AG09309 (cell line): ENCODE data around the gene AXIN2.

Source experiments
- DNase-seq: peaks from one replicate; pipeline ENCODE4 v3.0.0-alpha.2; 2010; ENCODE audit warnings: low read depth
- H3K4me3 ChIP-seq: 2 replicates; pipeline ENCODE4 v1.5.1; 2011; ENCODE audit warnings: mild to moderate bottlenecking, low read depth, low read length, moderate library complexity; ENCODE audit not compliant: control insufficient read depth
- TF ChIP-seq, protein P1 (sequence below): IDR thresholded peaks from 2 replicates; pipeline ENCODE4 v1.5.1; 2011; ENCODE audit warnings: mild to moderate bottlenecking, low read depth, low read length, inconsistent platforms; ENCODE audit not compliant: insufficient read depth, control insufficient read depth; ENCODE audit errors: missing control alignments

AXIN2 gene

DNA sequence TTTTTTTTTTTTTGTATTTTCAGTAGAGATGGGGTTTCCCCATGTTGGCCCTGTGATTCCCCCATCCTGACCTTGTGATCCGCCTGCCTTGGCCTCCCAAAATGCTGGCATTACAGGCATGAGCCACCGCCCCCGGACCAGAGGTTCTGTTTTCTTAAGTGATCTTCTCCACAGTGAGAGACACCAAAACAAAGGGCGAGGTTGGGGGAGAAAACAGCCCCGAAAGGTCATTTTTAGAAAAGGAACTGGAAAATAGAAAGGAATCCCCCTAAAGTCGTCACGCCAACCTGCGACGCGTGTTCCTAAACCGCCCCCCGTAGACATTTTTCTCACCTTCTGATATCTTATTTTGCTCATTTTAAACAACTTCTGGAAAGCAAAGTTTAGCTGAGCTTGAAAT is 6.1 kb upstream of the AXIN2 start:
- no peak overlapping the region for H3K4me3 ChIP-seq
- no peak for DNase-seq
- TF ChIP-seq, protein P1, sequence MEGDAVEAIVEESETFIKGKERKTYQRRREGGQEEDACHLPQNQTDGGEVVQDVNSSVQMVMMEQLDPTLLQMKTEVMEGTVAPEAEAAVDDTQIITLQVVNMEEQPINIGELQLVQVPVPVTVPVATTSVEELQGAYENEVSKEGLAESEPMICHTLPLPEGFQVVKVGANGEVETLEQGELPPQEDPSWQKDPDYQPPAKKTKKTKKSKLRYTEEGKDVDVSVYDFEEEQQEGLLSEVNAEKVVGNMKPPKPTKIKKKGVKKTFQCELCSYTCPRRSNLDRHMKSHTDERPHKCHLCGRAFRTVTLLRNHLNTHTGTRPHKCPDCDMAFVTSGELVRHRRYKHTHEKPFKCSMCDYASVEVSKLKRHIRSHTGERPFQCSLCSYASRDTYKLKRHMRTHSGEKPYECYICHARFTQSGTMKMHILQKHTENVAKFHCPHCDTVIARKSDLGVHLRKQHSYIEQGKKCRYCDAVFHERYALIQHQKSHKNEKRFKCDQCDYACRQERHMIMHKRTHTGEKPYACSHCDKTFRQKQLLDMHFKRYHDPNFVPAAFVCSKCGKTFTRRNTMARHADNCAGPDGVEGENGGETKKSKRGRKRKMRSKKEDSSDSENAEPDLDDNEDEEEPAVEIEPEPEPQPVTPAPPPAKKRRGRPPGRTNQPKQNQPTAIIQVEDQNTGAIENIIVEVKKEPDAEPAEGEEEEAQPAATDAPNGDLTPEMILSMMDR: no peak

DNA sequence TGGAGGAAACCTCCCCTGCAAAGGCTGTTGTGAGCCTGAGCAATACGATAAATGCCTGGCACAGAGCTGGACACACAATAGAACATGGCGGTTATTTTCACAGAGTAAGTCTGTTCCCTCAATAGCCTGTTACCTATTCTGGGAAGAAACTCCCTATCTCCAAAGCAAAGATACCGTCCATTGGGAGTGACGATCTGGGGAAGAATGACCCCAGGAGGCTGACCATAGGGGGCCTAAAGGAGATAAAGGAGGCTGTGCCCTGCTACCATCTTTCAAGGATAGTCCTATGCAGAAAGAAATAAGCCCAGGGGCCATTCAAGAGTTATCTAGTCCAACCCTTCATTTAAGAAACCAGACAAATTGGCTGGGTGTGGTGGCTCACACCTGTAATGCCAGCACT is 4.1 kb upstream of the AXIN2 start:
- TF ChIP-seq, protein P1: no peak
- no peak overlapping the region for H3K4me3 ChIP-seq
- DNase-seq: no peak

DNA sequence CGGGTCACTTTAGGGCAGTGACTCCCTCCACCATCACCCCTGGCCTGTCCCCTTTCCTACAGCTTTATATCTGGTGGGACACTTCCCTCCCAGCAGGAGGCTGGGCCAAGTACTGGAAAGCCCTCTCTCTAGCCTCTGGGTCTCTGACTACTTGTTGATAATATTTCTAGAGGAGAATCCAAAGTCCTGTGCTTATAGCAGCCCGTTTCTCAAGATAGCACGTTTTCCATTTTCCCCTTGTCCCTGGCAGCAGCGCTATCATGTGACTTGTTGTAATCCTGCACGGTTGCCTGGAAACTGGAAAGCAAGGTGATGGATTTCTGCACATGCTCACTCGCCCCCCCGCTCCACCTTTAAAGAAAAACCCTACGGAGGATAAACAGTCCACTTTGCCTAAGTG is 3.3 kb upstream of the AXIN2 start:
- TF ChIP-seq, protein P1: no peak

DNA sequence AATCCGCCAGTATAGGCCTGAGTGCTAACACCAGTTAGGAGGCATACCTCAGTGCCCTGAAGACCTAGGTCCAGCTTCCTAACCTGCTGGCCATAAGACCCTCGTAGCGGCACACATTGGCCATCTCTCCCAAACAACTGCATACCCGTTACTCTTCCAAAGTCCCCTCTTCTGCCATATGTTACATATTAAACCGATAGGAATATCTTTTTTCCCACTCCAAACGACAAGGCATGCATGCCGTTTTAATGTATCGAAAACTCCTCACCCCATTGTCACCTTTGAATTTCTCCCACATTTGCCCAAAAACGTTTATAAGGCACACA is 721 bp upstream of the AXIN2 start:
- no peak overlapping the region; the same call in 1 of the 2 replicates for H3K4me3 ChIP-seq
- no peak for DNase-seq
- TF ChIP-seq, protein P1: no peak

More for the DNA sequence above, 3.3 kb upstream of the AXIN2 start:
- DNase-seq: no peak
- H3K4me3 ChIP-seq: no peak overlapping the region

DNA sequence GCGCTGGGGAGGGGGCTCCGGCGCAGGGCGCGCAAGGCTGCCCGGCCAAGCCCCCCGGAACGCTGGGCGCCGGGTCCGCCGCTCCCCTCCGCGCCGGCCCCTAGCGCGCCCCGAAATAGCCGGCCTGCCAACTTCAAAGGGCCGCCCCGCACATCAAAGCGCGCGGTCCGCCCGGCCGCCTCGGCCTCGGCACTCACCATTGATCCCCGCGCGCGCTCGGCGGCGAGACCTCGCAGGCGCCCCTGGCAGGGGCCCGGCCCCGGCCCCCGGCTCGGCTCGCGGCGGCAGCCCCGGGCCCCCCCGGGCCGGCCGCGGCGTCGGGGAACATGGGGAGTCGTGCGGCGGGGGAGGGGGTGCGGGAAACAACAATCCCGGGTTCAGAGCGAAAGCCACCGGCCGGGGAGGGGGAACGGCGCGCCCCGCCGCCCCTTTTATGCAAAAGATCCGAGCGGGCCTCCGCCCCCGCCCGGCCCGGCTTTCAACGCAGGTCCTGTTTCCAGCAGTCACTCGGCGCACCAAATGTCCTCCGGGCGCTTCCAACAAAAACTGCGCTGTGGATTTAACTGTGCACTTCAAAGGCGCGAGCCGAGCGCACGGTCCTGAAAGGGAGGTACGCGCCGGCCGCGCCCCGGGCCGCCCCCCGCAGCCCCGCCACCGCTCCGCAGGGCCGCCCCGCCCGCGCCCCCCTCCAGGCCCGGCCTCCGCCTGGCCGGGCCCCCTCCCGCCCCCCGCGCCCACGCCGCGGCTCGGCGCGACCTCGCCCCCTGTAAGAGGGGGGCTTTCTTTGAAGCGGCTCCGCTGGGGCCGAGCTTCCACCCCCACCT is 608 bp downstream of the AXIN2 start:
- DNase-seq: peak; percentile 32
- TF ChIP-seq, protein P1: no peak
- H3K4me3 ChIP-seq: peak overlapping the region; percentile 55

DNA sequence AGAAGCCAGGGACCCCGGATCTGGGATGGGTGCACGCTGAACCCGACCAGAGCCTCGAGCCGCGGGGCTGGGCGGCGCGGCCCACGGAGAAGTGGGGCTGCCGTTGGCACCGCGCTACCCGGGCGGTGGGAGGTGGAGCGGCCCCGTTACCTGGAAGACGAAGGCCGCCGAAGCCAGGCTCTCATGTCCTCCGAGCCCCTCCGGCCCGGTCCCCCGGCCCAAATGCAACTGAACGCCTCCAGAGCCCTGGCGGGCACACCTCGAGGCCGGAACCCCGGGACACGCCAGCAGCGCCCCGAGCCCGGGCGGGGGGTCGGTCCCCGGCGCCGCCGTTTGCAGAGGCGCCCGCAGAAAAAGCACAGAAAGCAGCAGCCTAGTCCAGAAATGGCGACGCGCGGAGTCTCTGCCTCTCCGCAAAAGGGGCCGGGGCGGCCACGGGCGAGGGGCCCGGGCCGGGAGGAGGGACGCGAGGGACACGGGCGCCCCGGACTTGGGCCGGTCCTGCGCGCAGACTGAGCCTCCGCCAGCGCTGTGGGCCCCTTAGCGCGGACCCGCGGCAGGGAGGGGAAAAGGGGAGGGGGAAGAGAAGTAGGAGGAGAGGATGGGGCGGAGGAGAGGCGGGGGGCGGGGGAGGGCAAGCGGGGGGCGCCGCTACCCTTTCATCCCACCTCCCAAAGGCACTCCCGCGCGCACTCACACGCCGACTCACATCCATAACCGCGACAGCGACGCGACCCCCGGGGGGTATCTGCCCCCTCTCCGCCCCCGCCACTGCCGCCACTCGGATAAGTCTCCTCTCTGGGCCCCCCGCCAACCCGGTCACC is 1.4 kb downstream of the AXIN2 start:
- peak overlapping the region; percentile 55 for H3K4me3 ChIP-seq
- TF ChIP-seq, protein P1: no peak
- DNase-seq: no peak
